Activated B cell treated with CpG ODN at 0.5 μM for 24 hours (primary cell): ENCODE data around the gene SEC61A1. TPM values are rescaled to one million over a fixed set of nuclear protein-coding genes. Genes with fewer than 3 reads are reported as not detected.

Experiments used
- ATAC-seq: fragments of 200-7000 bp; cut with Tn5 transposase; one replicate; pipeline ENCODE4 v1.10.0; 2021; ENCODE audit warnings: low read depth, mild to moderate bottlenecking, moderate library complexity
- CTCF ChIA-PET: fragments of 350-600 bp; sonication (Branson Sonifier 250); formaldehyde crosslinking; loops from one replicate; lab custom pipeline; 2021; ENCODE audit warnings: antibody characterized with exemption; lab: Charles Lee
- POLR2A ChIA-PET: fragments of 350-600 bp; sonication (Branson Sonifier 250); formaldehyde crosslinking; loops from one replicate; lab custom pipeline; 2021; ENCODE audit warnings: antibody characterized with exemption; lab: Charles Lee
- DNase-seq: peaks from one replicate; pipeline ENCODE4 v3.0.0; 2022
- H3K27ac Mint-ChIP-seq: one replicate; pipeline ENCODE4 v1.8.0; 2020; ENCODE audit warnings: mixed read lengths
- H3K27me3 Mint-ChIP-seq: one replicate; pipeline ENCODE4 v1.8.0; 2021; ENCODE audit warnings: mixed read lengths
- H3K36me3 Mint-ChIP-seq: one replicate; pipeline ENCODE4 v1.8.0; 2021; ENCODE audit warnings: low read depth, mixed read lengths
- H3K4me1 Mint-ChIP-seq: one replicate; pipeline ENCODE4 v1.8.0; 2021; ENCODE audit warnings: mixed read lengths
- H3K4me3 Mint-ChIP-seq: one replicate; pipeline ENCODE4 v1.8.0; 2020; ENCODE audit warnings: mild to moderate bottlenecking, mixed read lengths
- H3K9me3 Mint-ChIP-seq: one replicate; pipeline ENCODE4 v1.8.0; 2020; ENCODE audit warnings: mixed read lengths
- CTCF ChIP-seq: fragments of 200-600 bp; IDR thresholded peaks from one replicate; pipeline ENCODE4 v1.8.0; 2022; ENCODE audit warnings: antibody characterized with exemption, mild to moderate bottlenecking
- intact Hi-C: fragments of 100-400 bp; cut with micrococcal nuclease; formaldehyde crosslinking; loops from one replicate; pipeline ENCODE4 v1.15.1; 2024
- total RNA-seq: library from RNA; stranded (reverse); gene quantifications from 2 replicates; pipeline ENCODE4 v1.2.3, GENCODE V29; 2022

Gene SEC61A1
- total RNA-seq, 1 donor from 2014 or later: 84.0 TPM

DNA sequence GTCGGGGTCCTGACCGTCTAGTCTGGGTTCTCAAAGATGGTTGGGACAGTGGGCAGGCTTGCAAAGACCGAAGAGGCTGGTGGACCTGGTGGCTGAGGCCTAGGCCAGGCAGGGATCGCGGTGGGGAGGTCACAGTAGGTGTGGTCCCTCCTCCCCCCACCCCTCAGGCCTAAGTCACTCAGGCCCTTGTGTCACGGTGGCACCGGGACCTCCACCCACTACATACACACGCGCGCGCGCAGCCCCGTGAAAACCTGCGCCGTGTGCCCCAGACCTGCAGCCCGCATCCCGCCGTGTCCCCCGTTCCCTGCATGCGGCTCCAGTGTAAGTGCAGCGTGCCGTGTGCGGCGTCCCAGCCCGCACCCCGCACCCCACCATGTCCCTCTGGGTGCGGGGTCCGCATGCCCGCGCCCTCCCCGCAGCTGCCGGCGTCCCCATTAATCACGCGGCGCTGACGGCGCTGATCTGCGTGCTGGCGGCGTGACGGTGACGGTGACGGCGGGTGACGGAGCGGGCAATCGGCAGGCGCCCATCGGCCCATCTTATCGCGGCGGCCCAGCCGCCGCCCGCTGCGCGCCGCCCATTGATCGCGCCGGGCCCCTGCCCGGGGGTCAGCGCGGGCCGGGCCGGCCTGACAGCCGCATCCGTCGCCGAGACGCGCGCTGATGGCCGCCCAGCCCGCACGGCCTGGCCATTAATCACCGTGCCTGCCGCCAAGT, 24.4 kb downstream of the SEC61A1 start:
- ATAC-seq: peak; percentile 41
- POLR2A ChIA-PET: interaction anchor here (1.4 kb wide), 1 partner anchor 47 kb away, joined by 7 read pairs; the partner anchor contains the start of gene RUVBL1

GRCh38 chr3:128077202-128077624, 25.0 kb downstream of the SEC61A1 start:
- DNase-seq: no peak
- TF ChIP-seq CTCF: no peak
- Mint-ChIP-seq H3K27ac (peak overlapping the region; percentile 24), H3K27me3 (no peaks in the 10 kb centered on the region), H3K36me3 (peaks cover 35% of the 10 kb centered on the region), H3K9me3 (no peaks in the 10 kb centered on the region), H3K4me3 (peak overlapping the region; percentile 70), H3K4me1 (peaks cover 13% of the 10 kb centered on the region)
- ChIA-PET POLR2A (no interaction called here), CTCF (interaction anchor here (1.6 to 2.1 kb wide), 2 partner anchors 18 to 56 kb away, joined by 4 to 7 read pairs; no protein-coding TSS in a partner anchor)
- intact Hi-C loops: loop anchor here (1.0 to 5.0 kb wide), 3 partner anchors 46 to 1095 kb away; partner anchors contain the start of genes EEFSEC, PLXNA1 and RUVBL1
- ATAC-seq: peak; percentile 32

More for the DNA sequence above, 24.4 kb downstream of the SEC61A1 start:
- CTCF ChIA-PET: interaction anchor here (1.6 to 2.1 kb wide), 2 partner anchors 19 to 57 kb away, joined by 4 to 7 read pairs; no protein-coding TSS in a partner anchor
- TF ChIP-seq CTCF: no peak
- peak; percentile 51 for DNase-seq
- Mint-ChIP-seq H3K4me3 (peak overlapping the region; percentile 79), H3K27me3 (no peaks in the 10 kb centered on the region), H3K9me3 (no peaks in the 10 kb centered on the region), H3K36me3 (peaks cover 35% of the 10 kb centered on the region), H3K4me1 (peaks cover 13% of the 10 kb centered on the region), H3K27ac (no peak overlapping the region)
- intact Hi-C loops: loop anchor here (1.0 to 5.0 kb wide), 3 partner anchors 47 to 1094 kb away; partner anchors contain the start of genes EEFSEC, PLXNA1 and RUVBL1

GRCh38 chr3:128077665-128078064, 25.4 kb downstream of the SEC61A1 start:
- DNase-seq (no peak), ATAC-seq (no peak)
- intact Hi-C loops: loop anchor here (1.0 to 5.0 kb wide), 3 partner anchors 46 to 1095 kb away; partner anchors contain the start of genes EEFSEC, PLXNA1 and RUVBL1
- ChIA-PET POLR2A (no interaction called here), CTCF (interaction anchor here (1.6 to 2.1 kb wide), 2 partner anchors 18 to 56 kb away, joined by 4 to 7 read pairs; no protein-coding TSS in a partner anchor)
- H3K9me3 Mint-ChIP-seq: no peaks in the 10 kb centered on the region
- H3K36me3 Mint-ChIP-seq: peaks cover 40% of the 10 kb centered on the region
- H3K4me3 Mint-ChIP-seq: peak overlapping the region; percentile 38
- H3K27me3 Mint-ChIP-seq: no peaks in the 10 kb centered on the region
- TF ChIP-seq CTCF: no peak
- peaks cover 13% of the 10 kb centered on the region for H3K4me1 Mint-ChIP-seq
- H3K27ac Mint-ChIP-seq: no peak overlapping the region

DNA sequence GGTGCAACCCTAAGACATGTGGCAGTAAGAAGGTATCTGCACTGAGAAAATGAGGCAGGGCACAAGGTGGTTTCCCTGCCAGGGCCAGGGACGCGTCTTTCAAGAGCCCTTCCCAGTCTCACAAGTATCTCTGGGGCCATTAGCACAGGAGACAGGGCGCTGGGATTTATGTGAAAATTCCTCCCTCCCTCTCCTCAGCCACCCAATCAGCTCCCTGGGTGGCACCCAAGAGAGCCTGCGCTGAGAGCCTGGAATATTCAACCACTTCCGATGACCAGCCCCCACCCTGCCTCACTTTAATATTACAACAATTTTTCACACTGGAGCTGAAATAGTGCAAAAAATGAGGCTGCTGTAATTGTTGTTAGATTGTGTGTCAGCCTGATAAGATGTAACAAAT, 26.1 kb downstream of the SEC61A1 start:
- ChIA-PET CTCF (no interaction called here), POLR2A (no interaction called here)
- Mint-ChIP-seq H3K9me3 (no peaks in the 10 kb centered on the region), H3K36me3 (peaks cover 46% of the 10 kb centered on the region), H3K4me3 (no peak overlapping the region), H3K4me1 (peaks cover 13% of the 10 kb centered on the region), H3K27ac (no peak overlapping the region), H3K27me3 (no peaks in the 10 kb centered on the region)
- intact Hi-C loops: loop anchor here (5.0 kb wide), 1 partner anchor 1096 kb away; the partner anchor contains the start of gene PLXNA1
- no peak for ATAC-seq
- TF ChIP-seq CTCF: no peak
- DNase-seq: no peak

- Mint-ChIP-seq H3K4me3 (no peak overlapping the region), H3K27me3 (no peaks in the 10 kb centered on the region), H3K4me1 (peaks cover 13% of the 10 kb centered on the region), H3K36me3 (peaks cover 46% of the 10 kb centered on the region), H3K27ac (no peak overlapping the region), H3K9me3 (no peaks in the 10 kb centered on the region)
- no peak for ATAC-seq
- POLR2A ChIA-PET: no interaction called here
- intact Hi-C loops: loop anchor here (5.0 kb wide), 1 partner anchor 1097 kb away; the partner anchor contains the start of gene PLXNA1
- CTCF ChIA-PET: no interaction called here
- TF ChIP-seq CTCF: no peak
- DNase-seq: no peak
Observed at GRCh38 chr3:128078875-128079274, 26.6 kb downstream of the SEC61A1 start.
